Measurements from ENCODE around the gene MBP.

Gene MBP

GRCh38 chr18:77133835-77134496 is 1.4 kb upstream of the MBP start:
- DNase-seq (ENCODE audit: low read depth in 4 of 4, low spot score in 1 of 4): no peak

GRCh38 chr18:77133051-77133834 is 660 bp upstream of the MBP start:
- DNase-seq (ENCODE audit: low read depth in 4 of 4, low spot score in 1 of 4): no peak

GRCh38 chr18:77131652-77132368 is 773 bp downstream of the MBP start:
- DNase-seq (ENCODE audit: low read depth in 4 of 4, low spot score in 1 of 4): no peak

- DNase-seq (ENCODE audit: low read depth in 4 of 4, low spot score in 1 of 4): peak in 1 of 4 experiments; percentile 25
Measured at GRCh38 chr18:77131100-77131651, 1.4 kb downstream of the MBP start.

- no peak for DNase-seq (ENCODE audit: low read depth in 4 of 4, low spot score in 1 of 4)
Measured at GRCh38 chr18:77130229-77131099, 2.1 kb downstream of the MBP start.

GRCh38 chr18:77129150-77129551 is 3.4 kb downstream of the MBP start:
- DNase-seq (ENCODE audit: low read depth in 4 of 4, low spot score in 1 of 4): no peak

- DNase-seq (ENCODE audit: low read depth in 4 of 4, low spot score in 1 of 4): no peak
Measured at GRCh38 chr18:77127769-77128671, 4.6 kb downstream of the MBP start.

GRCh38 chr18:77124452-77124922 is 8.1 kb downstream of the MBP start:
- DNase-seq (ENCODE audit: low read depth in 4 of 4, low spot score in 1 of 4): peak in 2 of 4 experiments; percentile 34 to 41

- no peak for DNase-seq (ENCODE audit: low read depth in 4 of 4, low spot score in 1 of 4)
Measured at GRCh38 chr18:77123320-77124231, 9.0 kb downstream of the MBP start.

- no peak for DNase-seq (ENCODE audit: low read depth in 4 of 4, low spot score in 1 of 4)
Measured at GRCh38 chr18:77121523-77121922, 11.1 kb downstream of the MBP start.

GRCh38 chr18:77119851-77120491 is 12.6 kb downstream of the MBP start:
- no peak for DNase-seq (ENCODE audit: low read depth in 4 of 4, low spot score in 1 of 4)

- DNase-seq (ENCODE audit: low read depth in 4 of 4, low spot score in 1 of 4): no peak
Measured at GRCh38 chr18:77119101-77119850, 13.3 kb downstream of the MBP start.

GRCh38 chr18:77118256-77119090 is 14.1 kb downstream of the MBP start:
- no peak for DNase-seq (ENCODE audit: low read depth in 4 of 4, low spot score in 1 of 4)

GRCh38 chr18:77116201-77117080 is 16.1 kb downstream of the MBP start:
- no peak for DNase-seq (ENCODE audit: low read depth in 4 of 4, low spot score in 1 of 4)

- DNase-seq (ENCODE audit: low read depth in 4 of 4, low spot score in 1 of 4): no peak
Measured at GRCh38 chr18:77115192-77115953, 17.2 kb downstream of the MBP start.
